Panc1 (cell line): ENCODE data around the gene PLGRKT. TPM values are rescaled to one million over a fixed set of nuclear protein-coding genes. Genes with fewer than 3 reads are reported as not detected.

Experiments
- ATAC-seq: fragments of 200-7000 bp; cut with Tn5 transposase; 2 replicates; pipeline ENCODE4 v1.9.1; 2020; ENCODE audit warnings: mild to moderate bottlenecking, moderate library complexity
- BruUV-seq: library from RNA; stranded (reverse); fragments of 400-500 nt; replicated peaks from 2 replicates; lab custom pipeline; 2021; lab: Mats Ljungman, UMichigan
- CTCF ChIA-PET: fragments of 300-600 bp; sonication (Branson Sonifier 250); formaldehyde crosslinking; loops from one replicate; lab custom pipeline; 2022; ENCODE audit warnings: antibody characterized with exemption; lab: Charles Lee
- POLR2A ChIA-PET: fragments of 300-600 bp; sonication (Branson Sonifier 250); formaldehyde crosslinking; loops from one replicate; lab custom pipeline; 2022; ENCODE audit warnings: antibody characterized with exemption; lab: Charles Lee
- DNase-seq: peaks from one replicate; pipeline ENCODE4 v3.0.0-alpha.2; 2010; ENCODE audit warnings: low read depth, low spot score
- H3K27ac ChIP-seq: 2 replicates; pipeline ENCODE4 v1.5.1; 2011; ENCODE audit warnings: mild to moderate bottlenecking, low read length, inconsistent platforms
- H3K27me3 ChIP-seq: fragments of 200-500 bp; sonication (Bioruptor generic); 2 replicates; pipeline ENCODE4 v1.6.0; 2014; ENCODE audit warnings: low read length, inconsistent platforms; ENCODE audit not compliant: control insufficient read depth, insufficient read depth
- H3K36me3 ChIP-seq: fragments of 200-500 bp; sonication (Bioruptor generic); 2 replicates; pipeline ENCODE4 v1.5.1; 2014; ENCODE audit warnings: inconsistent platforms, mild to moderate bottlenecking, low read length, moderate library complexity; ENCODE audit not compliant: control insufficient read depth, insufficient read depth
- H3K4me1 ChIP-seq: 2 replicates; pipeline ENCODE4 v1.5.1; 2011; ENCODE audit warnings: inconsistent platforms, mild to moderate bottlenecking, low read length, moderate library complexity; ENCODE audit not compliant: control insufficient read depth, insufficient read depth
- H3K4me3 ChIP-seq, 2 experiments: 2 replicates each; pipeline ENCODE4 v1.5.1; 2011 to 2012; ENCODE audit warnings: low read depth in 2 of 2, low read length in 2 of 2, mild to moderate bottlenecking in 2 of 2, inconsistent platforms in 1 of 2, moderate library complexity in 1 of 2
- H3K9me3 ChIP-seq: fragments of 200-500 bp; sonication (Bioruptor generic); 2 replicates; pipeline ENCODE4 v1.5.1; 2014; ENCODE audit warnings: low read depth, mild to moderate bottlenecking, inconsistent platforms, low read length, moderate library complexity; ENCODE audit not compliant: control insufficient read depth, insufficient read depth
- POLR2AphosphoS5 ChIP-seq: IDR thresholded peaks from 2 replicates; pipeline ENCODE4 v1.6.1; 2012; ENCODE audit warnings: mild to moderate bottlenecking, low read depth, low read length, moderate library complexity
- REST ChIP-seq, 2 experiments: IDR thresholded peaks; 2 replicates each; pipeline ENCODE4 v1.6.1; 2011 to 2012; ENCODE audit warnings: low read depth in 2 of 2, control low read depth in 1 of 2, low read length in 1 of 2, mild to moderate bottlenecking in 1 of 2, moderate library complexity in 1 of 2; ENCODE audit not compliant: insufficient read depth in 1 of 2
- SIN3A ChIP-seq: IDR thresholded peaks from 2 replicates; pipeline ENCODE4 v1.6.1; 2012; ENCODE audit warnings: low read depth, mild to moderate bottlenecking, low read length, moderate library complexity, borderline replicate concordance; ENCODE audit not compliant: insufficient read depth
- TCF7L2 ChIP-seq: IDR thresholded peaks from 2 replicates; pipeline ENCODE4 v1.6.1; 2011; ENCODE audit warnings: mild to moderate bottlenecking, low read depth, low read length, inconsistent platforms
- in situ Hi-C: cut with HindIII; loops from 2 replicates; pipeline ENCODE4 v1.10.0; 2016; ENCODE audit warnings: low sequenced_read_pairs, low pct_unique_long_range_greater_than_20kb
- intact Hi-C: fragments of 100-400 bp; cut with micrococcal nuclease; formaldehyde crosslinking; loops from one replicate; pipeline ENCODE4 v1.10.0; 2022; ENCODE audit not compliant: unreplicated experiment
- total RNA-seq: library from RNA; stranded (reverse); gene quantifications from one replicate; pipeline ENCODE4 v1.2.1, GENCODE V29; 2021; ENCODE audit not compliant: unreplicated experiment
- TF ChIP-seq, protein P1 (sequence below): fragments of 450-650 bp; IDR thresholded peaks from 2 replicates; pipeline ENCODE4 v1.5.1; 2017; ENCODE audit warnings: mild to moderate bottlenecking

Gene PLGRKT
- total RNA-seq, 1 experiment from 2014 or later: 9.3 TPM

DNA sequence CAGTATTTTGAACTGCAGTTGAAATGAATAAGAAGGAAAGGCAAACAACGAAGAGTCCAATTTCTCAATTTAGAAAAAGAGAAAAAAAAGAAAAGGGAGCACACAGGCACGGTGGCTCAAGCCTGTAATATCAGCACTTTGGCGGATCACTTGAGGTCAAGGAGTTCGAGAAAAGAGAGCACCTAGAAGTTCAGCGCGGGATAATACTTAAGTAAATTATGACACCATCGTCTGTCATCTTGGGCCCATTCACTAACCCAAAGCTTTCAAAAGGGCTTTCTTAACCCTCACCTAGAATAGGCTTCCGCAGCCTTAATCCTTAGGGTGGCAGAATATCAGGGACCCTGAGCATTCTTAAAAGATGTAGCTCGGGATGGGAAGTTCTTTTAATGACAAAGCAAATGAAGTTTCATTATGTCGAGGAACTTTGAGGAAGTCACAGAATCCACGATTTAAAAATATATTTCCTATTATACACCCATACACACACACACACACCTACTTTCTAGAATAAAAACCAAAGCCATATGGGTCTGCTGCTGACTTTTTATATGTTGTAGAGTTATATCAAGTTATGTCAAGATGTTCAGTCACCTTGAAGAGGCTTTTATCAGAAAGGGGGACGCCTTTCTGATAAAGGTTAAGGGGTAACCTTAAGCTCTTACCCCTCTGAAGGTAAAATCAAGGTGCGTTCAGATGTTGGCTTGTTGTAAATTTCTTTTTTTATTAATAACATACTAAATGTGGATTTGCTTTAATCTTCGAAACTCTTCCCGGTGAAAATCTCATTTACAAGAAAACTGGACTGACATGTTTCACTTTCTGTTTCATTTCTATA, 12.0 kb upstream of the PLGRKT start:
- in situ Hi-C loops: no loop called here
- POLR2A ChIA-PET: interaction anchor here (0.6 kb wide), 1 partner anchor 124 kb away, joined by 7 read pairs; no protein-coding TSS in a partner anchor
- ATAC-seq: no peak
- Histone ChIP-seq H3K36me3 (no peaks in the 10 kb centered on the region), H3K27me3 (no peaks in the 10 kb centered on the region), H3K4me1 (no peaks in the 10 kb centered on the region), H3K27ac (peak overlapping the region; percentile 57; the same call in 1 of the 2 replicates), H3K4me3 (peak overlapping the region; percentile 41 to 57), H3K9me3 (no peaks in the 10 kb centered on the region)
- TF ChIP-seq REST (IDR thresholded peaks at IDR 0.05; ENCODE audit: insufficient read depth in 1 of 2, low read depth in 2 of 2, low read length in 1 of 2) (no peak), POLR2AphosphoS5 (no peak), SIN3A (no peak), TCF7L2 (no peak)
- TF ChIP-seq, protein P1, sequence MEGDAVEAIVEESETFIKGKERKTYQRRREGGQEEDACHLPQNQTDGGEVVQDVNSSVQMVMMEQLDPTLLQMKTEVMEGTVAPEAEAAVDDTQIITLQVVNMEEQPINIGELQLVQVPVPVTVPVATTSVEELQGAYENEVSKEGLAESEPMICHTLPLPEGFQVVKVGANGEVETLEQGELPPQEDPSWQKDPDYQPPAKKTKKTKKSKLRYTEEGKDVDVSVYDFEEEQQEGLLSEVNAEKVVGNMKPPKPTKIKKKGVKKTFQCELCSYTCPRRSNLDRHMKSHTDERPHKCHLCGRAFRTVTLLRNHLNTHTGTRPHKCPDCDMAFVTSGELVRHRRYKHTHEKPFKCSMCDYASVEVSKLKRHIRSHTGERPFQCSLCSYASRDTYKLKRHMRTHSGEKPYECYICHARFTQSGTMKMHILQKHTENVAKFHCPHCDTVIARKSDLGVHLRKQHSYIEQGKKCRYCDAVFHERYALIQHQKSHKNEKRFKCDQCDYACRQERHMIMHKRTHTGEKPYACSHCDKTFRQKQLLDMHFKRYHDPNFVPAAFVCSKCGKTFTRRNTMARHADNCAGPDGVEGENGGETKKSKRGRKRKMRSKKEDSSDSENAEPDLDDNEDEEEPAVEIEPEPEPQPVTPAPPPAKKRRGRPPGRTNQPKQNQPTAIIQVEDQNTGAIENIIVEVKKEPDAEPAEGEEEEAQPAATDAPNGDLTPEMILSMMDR: no peak
- CTCF ChIA-PET: no interaction called here
- BruUV-seq: no TSS peak
- no peak for DNase-seq
- intact Hi-C loops: no loop called here

DNA sequence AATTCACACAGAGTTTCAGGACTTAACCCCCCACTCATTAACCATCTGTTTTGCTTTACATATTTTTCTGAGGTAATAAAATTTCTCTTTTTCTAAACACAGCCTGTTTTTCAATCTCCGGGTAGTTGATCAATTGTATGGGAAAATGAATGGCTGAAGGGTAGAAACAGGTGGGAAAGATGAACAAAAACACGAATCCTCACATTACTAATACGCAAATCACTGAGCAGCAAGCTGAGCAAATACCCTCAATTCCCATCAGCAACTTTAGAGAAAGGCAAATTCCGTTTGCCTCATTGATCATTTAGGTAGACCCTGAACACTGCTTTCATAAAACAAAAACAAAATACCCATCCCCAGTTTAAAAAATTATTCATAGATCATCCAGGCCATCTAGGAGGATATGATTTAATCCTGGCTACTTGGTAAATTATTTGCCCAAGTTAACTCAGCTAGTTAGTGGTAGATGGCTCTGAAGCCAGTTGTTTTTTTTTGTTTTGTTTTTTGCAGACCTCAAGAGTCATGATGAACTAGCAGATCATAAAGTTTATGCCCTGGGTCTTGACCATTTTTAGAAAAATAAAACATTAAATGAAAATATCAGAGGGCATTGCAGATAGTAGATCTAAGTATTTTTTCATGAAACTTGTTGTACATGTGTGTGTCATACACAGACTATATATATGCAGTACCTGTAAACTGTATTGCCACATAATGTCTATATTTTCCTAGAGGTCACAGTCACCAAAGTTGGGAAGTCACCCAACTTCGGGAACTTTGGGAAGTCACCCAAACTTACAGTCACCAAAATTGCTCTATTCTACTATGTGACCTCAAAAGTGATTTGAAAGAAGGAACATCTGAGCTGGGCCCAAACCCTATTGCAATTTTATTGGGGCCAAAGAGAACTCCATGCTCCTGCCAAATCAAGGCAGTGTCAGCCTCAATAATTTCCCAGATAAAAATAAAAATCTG, 11.0 kb upstream of the PLGRKT start:
- Histone ChIP-seq H3K27ac (no peak overlapping the region), H3K36me3 (no peaks in the 10 kb centered on the region), H3K4me1 (no peaks in the 10 kb centered on the region), H3K27me3 (no peaks in the 10 kb centered on the region), H3K9me3 (no peaks in the 10 kb centered on the region), H3K4me3 (no peak overlapping the region)
- TF ChIP-seq, protein P1: no peak
- no peak for TF ChIP-seq POLR2AphosphoS5
- no peak for TF ChIP-seq TCF7L2
- TF ChIP-seq REST (IDR thresholded peaks at IDR 0.05; ENCODE audit: insufficient read depth in 1 of 2, low read depth in 2 of 2, low read length in 1 of 2): no peak
- no peak for TF ChIP-seq SIN3A
- in situ Hi-C loops: no loop called here
- CTCF ChIA-PET: no interaction called here
- DNase-seq (no peak), ATAC-seq (no peak)
- POLR2A ChIA-PET: no interaction called here
- intact Hi-C loops: no loop called here
- no TSS peak for BruUV-seq
